Muscle of arm (tissue), 12 donors: Measurements from ENCODE around the gene VKORC1. TPM values are rescaled to one million over a fixed set of nuclear protein-coding genes. Genes with fewer than 3 reads are reported as not detected.
A peak's percentile ranks its signal among the peaks of the same experiment; 100 is the strongest.

Experiments used
- DNase-seq: peaks from one replicate; pipeline ENCODE4 v3.0.0-alpha.2; 2013
- polyA plus RNA-seq, 12 donors: library from polyadenylated mRNA; unstranded; fragments of 120-200 nt; gene quantifications; one replicate each; pipeline ENCODE4 v1.2.1, GENCODE V29; 2013; ENCODE audit not compliant: insufficient read length in 12 of 12

VKORC1 gene
- polyA plus RNA-seq, 12 donors = 50.0 to 71.5 (median 58.6) TPM; not detected in 1

- peak; percentile 95 for DNase-seq
Measured at GRCh38 chr16:31073142-31073969, 21.2 kb downstream of the VKORC1 start.

- no peak for DNase-seq
Measured at GRCh38 chr16:31072540-31073141, 22.0 kb downstream of the VKORC1 start.

GRCh38 chr16:31071861-31072260 is 22.7 kb downstream of the VKORC1 start:
- DNase-seq = peak; percentile 70

DNA sequence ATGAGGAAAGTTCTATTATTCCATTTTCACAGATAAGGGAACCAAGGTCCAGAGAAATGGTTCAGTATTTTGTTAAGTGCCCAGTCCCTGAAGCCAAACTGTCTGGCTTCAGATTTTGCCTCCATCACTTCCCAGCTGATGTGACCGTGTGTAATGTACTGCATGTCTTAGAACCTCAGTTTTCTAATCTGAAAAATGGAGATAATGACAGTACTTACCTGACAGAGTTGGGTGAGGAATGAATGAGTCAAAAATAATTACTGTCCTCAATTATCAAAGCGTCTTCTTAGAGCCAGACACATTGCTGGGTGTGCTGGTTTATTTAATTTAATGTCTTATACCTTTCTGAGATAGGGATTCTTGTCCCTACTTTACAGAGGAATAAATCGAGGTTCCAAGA is 27.3 kb downstream of the VKORC1 start:
- DNase-seq = no peak

DNA sequence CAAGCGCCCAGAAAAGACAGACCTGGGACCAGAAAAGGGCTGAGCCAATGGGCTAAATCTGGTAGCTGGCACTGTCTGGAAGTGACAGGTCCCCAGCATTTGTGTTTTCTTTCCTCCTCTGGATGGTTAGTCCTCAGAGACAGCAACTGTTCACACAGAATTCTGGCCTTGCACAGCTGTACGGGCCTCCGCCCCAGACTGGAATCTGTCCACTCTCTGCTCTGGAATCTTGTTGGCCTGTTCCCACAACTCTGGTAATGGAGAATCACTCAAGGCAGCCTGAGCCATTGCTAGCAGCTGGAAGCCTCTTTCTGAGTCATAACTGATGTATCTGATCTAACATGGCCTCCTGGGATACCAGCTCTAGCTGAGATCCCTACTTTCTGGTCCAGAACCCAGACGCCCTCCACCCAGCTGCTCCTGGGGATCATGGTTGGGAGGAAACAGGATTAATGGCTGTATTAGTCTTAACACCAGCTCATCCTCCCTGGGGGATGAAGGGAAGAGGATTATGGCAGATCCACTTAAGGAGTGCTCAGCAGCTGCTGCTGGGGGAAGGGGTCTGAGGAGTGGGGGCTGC is 29.6 kb downstream of the VKORC1 start:
- peak; percentile 93 for DNase-seq

- no peak for DNase-seq
Measured at GRCh38 chr16:31063843-31064611, 30.6 kb downstream of the VKORC1 start.

GRCh38 chr16:31063495-31063842 is 31.1 kb downstream of the VKORC1 start:
- no peak for DNase-seq

- no peak for DNase-seq
Measured at GRCh38 chr16:31061813-31062440, 32.7 kb downstream of the VKORC1 start.

DNA sequence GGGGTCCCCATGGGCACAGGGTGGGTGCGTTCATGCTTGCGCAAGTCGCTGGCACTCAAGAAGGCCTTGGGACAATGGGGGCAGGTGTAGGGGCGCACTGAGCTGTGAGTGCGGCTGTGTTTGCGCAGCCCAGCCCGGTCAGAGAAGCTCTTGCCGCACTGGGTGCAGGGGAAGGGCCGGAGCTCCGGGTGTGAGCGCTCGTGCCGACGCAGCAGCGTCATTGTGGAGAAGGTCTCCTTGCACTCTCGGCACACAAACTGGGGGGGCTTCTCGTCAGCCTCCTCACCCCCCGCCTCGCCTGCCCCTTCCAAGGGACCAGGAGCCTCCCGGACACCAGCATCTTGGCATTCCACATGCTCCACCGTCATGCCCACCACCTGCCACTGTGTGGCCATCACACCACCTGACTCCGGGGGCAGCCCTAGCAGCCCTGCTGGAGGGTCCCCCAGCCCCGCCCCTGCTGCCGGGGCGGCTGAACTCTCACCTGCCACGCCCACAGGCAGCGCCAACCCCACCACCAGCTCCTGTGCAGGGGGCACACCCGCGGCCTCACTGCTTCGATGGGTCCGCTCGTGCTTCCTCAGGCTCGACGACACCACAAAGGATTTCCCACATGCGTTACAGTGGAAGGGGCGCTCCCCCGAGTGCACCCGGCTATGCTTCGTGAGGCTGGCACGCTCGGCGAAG is 33.3 kb downstream of the VKORC1 start:
- no peak for DNase-seq

DNA sequence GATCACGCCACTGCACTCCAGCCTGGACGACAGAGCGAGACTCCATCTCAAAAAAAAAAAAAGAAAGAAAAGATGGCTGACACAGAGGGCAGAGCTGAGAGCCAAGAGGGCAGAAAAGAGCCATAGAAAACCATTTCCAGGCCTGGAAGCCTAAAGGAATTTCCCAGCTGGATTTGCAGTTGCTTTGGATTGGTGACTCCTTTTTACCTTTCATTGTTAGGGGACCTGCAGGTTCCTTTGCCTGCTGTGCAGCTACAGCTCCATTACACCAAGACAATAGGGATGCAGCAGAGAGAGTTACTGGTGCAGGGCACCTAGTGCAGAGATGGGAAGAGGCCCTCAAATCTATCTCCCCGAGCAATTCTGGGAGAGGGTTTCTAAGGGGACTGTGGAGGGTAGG is 39.0 kb downstream of the VKORC1 start:
- no peak for DNase-seq

GRCh38 chr16:31052114-31052513 is 42.5 kb downstream of the VKORC1 start:
- no peak for DNase-seq

DNA sequence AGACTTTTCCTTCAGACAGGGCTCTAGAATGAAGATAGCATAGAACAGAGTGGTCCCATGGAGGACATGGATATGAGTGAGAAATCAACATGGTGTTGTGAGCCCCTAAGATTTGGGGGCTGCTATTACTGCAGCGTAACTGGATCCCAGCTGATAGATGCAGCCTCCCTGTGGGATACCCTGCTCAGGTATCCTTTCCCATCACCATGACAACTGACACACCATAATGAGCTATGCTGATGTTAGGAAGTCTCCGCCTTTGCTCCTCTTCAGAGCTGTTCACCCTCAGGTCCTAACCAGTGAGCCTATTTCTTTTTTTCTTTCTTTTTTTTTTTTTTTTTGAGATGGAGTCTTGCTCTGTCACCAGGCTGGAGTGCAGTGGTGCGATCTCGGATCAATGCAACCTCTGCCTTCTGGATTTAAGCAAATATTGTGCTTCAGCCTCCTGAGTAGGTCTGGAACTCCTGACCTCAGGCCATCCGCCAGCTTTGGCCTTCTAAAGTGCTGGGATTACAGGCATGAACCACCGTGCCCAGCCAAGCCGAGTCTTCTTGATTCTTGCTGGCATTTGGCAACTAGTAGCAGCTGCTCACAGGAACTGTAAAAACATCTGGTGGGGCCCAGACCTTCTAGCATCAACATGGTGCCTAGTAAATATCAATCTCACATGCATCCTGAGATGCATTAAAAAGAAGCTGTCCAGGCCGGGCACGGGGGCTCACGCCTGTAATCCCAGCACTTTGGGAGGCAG is 44.1 kb downstream of the VKORC1 start:
- DNase-seq = no peak

GRCh38 chr16:31043898-31044481 is 50.6 kb downstream of the VKORC1 start:
- DNase-seq = no peak

DNA sequence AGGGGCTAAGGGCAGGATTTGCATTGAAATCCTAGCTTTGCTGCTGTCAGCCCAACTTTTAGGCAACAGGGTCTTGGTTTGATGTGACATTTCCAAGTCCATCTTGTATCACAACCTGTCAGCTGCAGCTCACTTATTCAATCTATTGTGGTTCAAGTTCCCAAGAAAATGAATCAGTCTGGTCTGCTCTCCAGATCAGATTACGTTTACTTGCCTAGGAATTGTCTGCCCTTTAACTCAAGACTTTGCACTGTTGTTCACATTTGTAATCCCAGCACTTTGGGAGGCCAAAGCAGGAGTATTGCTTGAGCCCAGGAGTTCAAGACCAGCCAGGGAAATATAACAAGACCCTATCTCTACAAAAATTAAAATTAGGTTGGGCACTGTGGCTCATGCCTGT is 51.2 kb downstream of the VKORC1 start:
- DNase-seq = no peak

GRCh38 chr16:31042866-31043265 is 51.7 kb downstream of the VKORC1 start:
- DNase-seq = no peak

Other genes with a start within 250 kb of the VKORC1 start
- gene BCL7C, start 200.7 kb downstream of the VKORC1 start, polyA plus RNA-seq = 10 to 100 TPM in 11 of 12 donors, not detected in 1; 24.7 to 34.9 (median 27.2) TPM
- 10 to 100 TPM in 5 of 12 donors, 1 to 10 TPM in 5, not detected in 2; 8.7 to 15.7 (median 10.5) TPM for gene CTF1, start 198.2 kb downstream of the VKORC1 start, polyA plus RNA-seq
- gene FBXL19, start 171.2 kb downstream of the VKORC1 start, polyA plus RNA-seq = 10 to 100 TPM in 5 of 12 donors, 1 to 10 TPM in 6, not detected in 1; 5.3 to 29.1 (median 9.5) TPM
- 10 to 100 TPM in 3 of 12 donors, 1 to 10 TPM in 8, not detected in 1; 7.4 to 11.3 (median 8.8) TPM for gene ORAI3, start 145.7 kb downstream of the VKORC1 start, polyA plus RNA-seq
- gene SETD1A, start 137.0 kb downstream of the VKORC1 start, polyA plus RNA-seq = 10 to 100 TPM in 9 of 12 donors, 1 to 10 TPM in 2, not detected in 1; 9.5 to 19.5 (median 11.0) TPM
- gene HSD3B7, start 109.6 kb downstream of the VKORC1 start, polyA plus RNA-seq = 10 to 100 TPM in 1 of 12 donors, 1 to 10 TPM in 10, not detected in 1; 6.9 to 16.3 (median 9.0) TPM
- gene STX1B, start 84.2 kb downstream of the VKORC1 start, polyA plus RNA-seq = 1 to 10 TPM in 6 of 12 donors, under 1 TPM in 4, not detected in 2; 0.78 to 7.1 (median 1.5) TPM
- 10 to 100 TPM in 11 of 12 donors, not detected in 1; 33.1 to 71.9 (median 39.3) TPM for gene STX4, start 61.2 kb downstream of the VKORC1 start, polyA plus RNA-seq
- 1 to 10 TPM in 11 of 12 donors, not detected in 1; 5.3 to 9.5 (median 7.2) TPM for gene ZNF668, start 20.6 kb downstream of the VKORC1 start, polyA plus RNA-seq
- gene ZNF646, start 20.4 kb downstream of the VKORC1 start, polyA plus RNA-seq = 10 to 100 TPM in 2 of 12 donors, 1 to 10 TPM in 9, not detected in 1; 7.1 to 13.3 (median 9.5) TPM
- gene PRSS53, start 5.9 kb downstream of the VKORC1 start, polyA plus RNA-seq = 10 to 100 TPM in 1 of 12 donors, 1 to 10 TPM in 10, not detected in 1; 1.8 to 16.4 (median 4.6) TPM
- 10 to 100 TPM in 11 of 12 donors, not detected in 1; 19.1 to 30.0 (median 24.8) TPM for gene BCKDK, start 13.6 kb upstream of the VKORC1 start, polyA plus RNA-seq
- 10 to 100 TPM in 11 of 12 donors, not detected in 1; 41.5 to 63.1 (median 46.7) TPM for gene KAT8, start 22.9 kb upstream of the VKORC1 start, polyA plus RNA-seq
- 10 to 100 TPM in 2 of 12 donors, 1 to 10 TPM in 2, under 1 TPM in 6, not detected in 2; 0.16 to 39.2 (median 0.61) TPM for gene PRSS8, start 40.9 kb upstream of the VKORC1 start, polyA plus RNA-seq
- gene PRSS36, start 55.3 kb upstream of the VKORC1 start, polyA plus RNA-seq = 1 to 10 TPM in 8 of 12 donors, under 1 TPM in 2, not detected in 2; 0.92 to 2.0 (median 1.4) TPM
- 1,000 to 10,000 TPM in 1 of 12 donors, 100 to 1,000 TPM in 11; 290 to 4,308 (median 418) TPM for gene FUS, start 85.3 kb upstream of the VKORC1 start, polyA plus RNA-seq
- gene PYCARD, start 108.0 kb upstream of the VKORC1 start, polyA plus RNA-seq = 10 to 100 TPM in 3 of 12 donors, 1 to 10 TPM in 8, not detected in 1; 3.8 to 28.0 (median 6.0) TPM
- 10 to 100 TPM in 11 of 12 donors, not detected in 1; 19.1 to 87.8 (median 58.2) TPM for gene TRIM72, start 119.3 kb upstream of the VKORC1 start, polyA plus RNA-seq
- gene PYDC1, start 122.3 kb upstream of the VKORC1 start, polyA plus RNA-seq = 1 to 10 TPM in 5 of 12 donors, under 1 TPM in 5, not detected in 2; 0.27 to 2.1 (median 0.95) TPM
- gene ITGAM, start 165.2 kb upstream of the VKORC1 start, polyA plus RNA-seq = 1 to 10 TPM in 11 of 12 donors, not detected in 1; 2.1 to 9.2 (median 3.2) TPM